Mammary epithelial cell (primary cell): ENCODE results near the gene DNAAF5.

Experiments used
- EZH2 ChIP-seq: IDR thresholded peaks from 2 replicates; pipeline ENCODE4 v1.6.1; 2012; ENCODE audit warnings: low read length, inconsistent platforms, borderline replicate concordance
- TF ChIP-seq, protein P1 (sequence below), 2 donors: IDR thresholded peaks in 1 of 2; conservative IDR thresholded peaks in 1 of 2; 2 replicates each; pipeline ENCODE4 v1.5.1; 2011 to 2012; ENCODE audit warnings: inconsistent platforms in 2 of 2, low read length in 2 of 2, mild to moderate bottlenecking in 2 of 2, control low read depth in 1 of 2, low read depth in 1 of 2; ENCODE audit not compliant: insufficient read depth in 1 of 2; ENCODE audit errors: extremely low read depth in 1 of 2

DNA sequence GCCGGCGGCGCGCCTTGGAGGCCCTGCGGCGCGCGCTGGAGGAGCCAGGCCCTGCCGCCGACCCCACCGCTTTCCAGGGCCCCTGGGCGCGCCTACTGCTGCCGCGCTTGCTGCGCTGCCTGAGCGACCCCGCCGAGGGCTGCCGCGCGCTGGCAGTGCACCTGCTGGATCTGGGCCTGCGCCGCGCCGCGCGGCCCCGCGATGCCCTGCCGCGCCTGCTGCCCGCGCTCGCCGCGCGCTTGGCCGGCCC lies 280 bp downstream of the DNAAF5 start:
- TF ChIP-seq, protein P1, sequence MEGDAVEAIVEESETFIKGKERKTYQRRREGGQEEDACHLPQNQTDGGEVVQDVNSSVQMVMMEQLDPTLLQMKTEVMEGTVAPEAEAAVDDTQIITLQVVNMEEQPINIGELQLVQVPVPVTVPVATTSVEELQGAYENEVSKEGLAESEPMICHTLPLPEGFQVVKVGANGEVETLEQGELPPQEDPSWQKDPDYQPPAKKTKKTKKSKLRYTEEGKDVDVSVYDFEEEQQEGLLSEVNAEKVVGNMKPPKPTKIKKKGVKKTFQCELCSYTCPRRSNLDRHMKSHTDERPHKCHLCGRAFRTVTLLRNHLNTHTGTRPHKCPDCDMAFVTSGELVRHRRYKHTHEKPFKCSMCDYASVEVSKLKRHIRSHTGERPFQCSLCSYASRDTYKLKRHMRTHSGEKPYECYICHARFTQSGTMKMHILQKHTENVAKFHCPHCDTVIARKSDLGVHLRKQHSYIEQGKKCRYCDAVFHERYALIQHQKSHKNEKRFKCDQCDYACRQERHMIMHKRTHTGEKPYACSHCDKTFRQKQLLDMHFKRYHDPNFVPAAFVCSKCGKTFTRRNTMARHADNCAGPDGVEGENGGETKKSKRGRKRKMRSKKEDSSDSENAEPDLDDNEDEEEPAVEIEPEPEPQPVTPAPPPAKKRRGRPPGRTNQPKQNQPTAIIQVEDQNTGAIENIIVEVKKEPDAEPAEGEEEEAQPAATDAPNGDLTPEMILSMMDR (conservative IDR thresholded peaks at IDR 0.05 in 1 of 2, IDR thresholded peaks at IDR 0.05 in 1 of 2; ENCODE audit: extremely low read depth in 1 of 2, insufficient read depth in 1 of 2, low read depth in 1 of 2, low read length in 2 of 2), result no peak
- TF ChIP-seq EZH2, result no peak
